Mononuclear cell (primary cell): ENCODE measurements around the gene TRMT44. TPM values are rescaled to one million over a fixed set of nuclear protein-coding genes. Genes with fewer than 3 reads are reported as not detected.

Experiments used
- H3K27me3 ChIP-seq: 2 replicates; pipeline ENCODE4 v1.6.0; 2011; ENCODE audit warnings: low read length, control low read depth; ENCODE audit not compliant: insufficient read depth
- H3K4me1 ChIP-seq: 2 replicates; pipeline ENCODE4 v1.5.1; 2011; ENCODE audit warnings: mild to moderate bottlenecking, low read length, control low read depth; ENCODE audit not compliant: insufficient read depth
- H3K4me3 ChIP-seq: 2 replicates; pipeline ENCODE4 v1.5.1; 2011; ENCODE audit warnings: mild to moderate bottlenecking, low read length, moderate library complexity
- H3K9me3 ChIP-seq: 2 replicates; pipeline ENCODE4 v1.5.1; 2011; ENCODE audit warnings: low read depth, mild to moderate bottlenecking, control low read depth, low read length
- total RNA-seq: library from RNA; depleted of rRNA; stranded (reverse); fragments of >200 nt; gene quantifications from one replicate; pipeline ENCODE4 v1.2.3, GENCODE V29; 2012

The TRMT44 gene
- total RNA-seq, 1 donor: 35.2 TPM

DNA sequence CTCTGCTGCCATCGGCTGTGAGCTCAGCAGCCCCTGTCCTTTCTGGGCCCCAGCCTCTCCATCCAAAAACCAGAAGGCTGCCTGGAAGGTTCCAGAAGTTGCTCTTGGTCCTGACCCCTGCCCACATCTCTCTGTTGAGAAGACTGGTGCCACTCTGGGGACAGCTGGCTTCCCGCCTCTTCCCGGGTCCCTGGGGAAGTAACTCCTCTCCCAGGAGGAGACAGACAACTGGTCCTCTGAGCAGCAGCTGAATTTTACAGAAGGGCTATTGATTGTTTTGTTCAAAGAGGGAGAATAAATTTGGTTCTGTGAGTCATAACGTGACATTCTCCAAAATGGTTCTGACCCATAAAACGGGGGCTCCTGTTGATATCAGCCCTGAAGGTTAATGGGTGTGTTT lies 61.2 kb downstream of the TRMT44 start:
- H3K27me3 ChIP-seq: no peaks in the 10 kb centered on the region
- H3K4me3 ChIP-seq: no peak overlapping the region
- no peaks in the 10 kb centered on the region for H3K4me1 ChIP-seq

DNA sequence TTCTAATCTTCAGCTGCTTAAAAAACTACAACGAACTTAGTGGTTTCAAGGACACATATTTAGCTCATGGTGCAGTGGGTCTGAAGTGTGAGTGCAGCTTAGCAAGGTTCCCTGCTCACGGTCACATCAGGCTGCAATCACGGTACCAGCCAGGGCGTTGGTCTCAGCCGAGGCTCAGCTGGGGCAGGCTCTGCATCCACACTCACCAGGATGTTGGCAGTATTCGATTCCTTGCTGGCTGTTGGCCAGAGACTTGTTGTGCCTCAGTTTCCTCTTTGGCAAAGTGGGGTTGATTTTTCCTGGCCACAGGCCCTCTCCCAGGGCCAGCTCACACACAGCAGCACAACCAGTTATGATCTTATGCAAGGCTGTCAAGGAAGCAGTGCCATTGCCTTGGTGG lies 61.8 kb downstream of the TRMT44 start:
- Histone ChIP-seq H3K9me3 (no peaks in the 10 kb centered on the region), H3K4me1 (no peaks in the 10 kb centered on the region), H3K4me3 (no peak overlapping the region), H3K27me3 (no peaks in the 10 kb centered on the region)

More for the DNA sequence above, 61.2 kb downstream of the TRMT44 start:
- H3K9me3 ChIP-seq: no peaks in the 10 kb centered on the region

DNA sequence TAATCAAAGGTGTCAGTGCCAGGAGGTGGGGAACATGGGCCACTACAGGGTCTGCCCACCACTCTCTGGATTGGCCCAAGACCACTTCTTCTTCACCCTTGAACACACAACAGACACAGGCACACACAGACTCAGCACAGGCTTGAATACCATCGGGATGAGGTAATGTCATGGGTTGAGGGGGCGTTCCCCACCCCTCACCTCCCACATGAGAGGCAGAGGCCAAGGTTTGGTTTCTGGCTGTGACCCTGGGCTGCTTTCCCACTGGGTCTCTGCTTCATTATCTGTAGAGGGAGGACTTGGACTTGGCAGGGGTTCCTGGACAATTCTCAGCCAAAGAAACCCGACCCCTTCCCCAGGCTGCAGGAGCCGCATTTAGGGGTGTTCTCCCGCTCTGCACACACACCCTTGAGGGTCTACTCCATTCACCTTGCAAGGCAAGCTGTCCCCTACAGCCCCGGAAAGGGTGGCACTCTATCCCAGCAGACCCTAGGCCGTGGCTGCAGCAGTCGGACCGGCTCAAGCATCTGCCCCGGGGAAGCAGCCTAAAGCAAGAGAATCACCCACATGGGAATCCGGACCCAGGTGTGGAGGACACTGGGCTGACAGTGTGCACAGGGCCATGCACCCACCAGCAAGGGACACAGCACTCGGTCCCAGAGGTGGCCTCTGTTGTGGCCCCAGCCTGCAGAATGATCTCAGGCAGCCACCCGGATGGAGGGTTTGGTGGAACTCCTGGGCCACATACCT lies 62.4 kb downstream of the TRMT44 start:
- Histone ChIP-seq H3K27me3 (no peaks in the 10 kb centered on the region), H3K4me1 (no peaks in the 10 kb centered on the region), H3K4me3 (no peak overlapping the region), H3K9me3 (no peaks in the 10 kb centered on the region)

DNA sequence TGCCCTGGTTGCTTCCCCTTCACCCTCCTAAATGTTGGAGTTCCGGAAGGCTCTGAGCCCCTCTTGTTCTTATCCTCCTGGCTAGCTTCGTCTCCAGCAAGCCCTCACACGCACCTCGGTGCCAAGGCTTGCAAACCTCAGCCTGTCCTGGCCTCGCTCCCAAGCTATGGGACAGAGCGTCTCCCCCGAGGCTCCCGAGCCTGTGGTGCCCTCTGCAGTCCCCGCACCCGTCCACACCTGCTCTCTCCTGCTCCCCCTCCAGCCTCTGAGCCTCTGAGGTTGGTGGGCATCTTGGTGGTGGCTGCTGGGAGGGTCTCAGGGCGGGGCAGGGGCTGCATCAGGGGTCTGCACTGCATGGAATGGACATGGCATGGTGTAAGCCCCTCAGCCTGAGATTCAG lies 63.2 kb downstream of the TRMT44 start:
- H3K27me3 ChIP-seq: no peaks in the 10 kb centered on the region
- H3K4me3 ChIP-seq: no peak overlapping the region
- H3K9me3 ChIP-seq: no peaks in the 10 kb centered on the region
- H3K4me1 ChIP-seq: no peaks in the 10 kb centered on the region

DNA sequence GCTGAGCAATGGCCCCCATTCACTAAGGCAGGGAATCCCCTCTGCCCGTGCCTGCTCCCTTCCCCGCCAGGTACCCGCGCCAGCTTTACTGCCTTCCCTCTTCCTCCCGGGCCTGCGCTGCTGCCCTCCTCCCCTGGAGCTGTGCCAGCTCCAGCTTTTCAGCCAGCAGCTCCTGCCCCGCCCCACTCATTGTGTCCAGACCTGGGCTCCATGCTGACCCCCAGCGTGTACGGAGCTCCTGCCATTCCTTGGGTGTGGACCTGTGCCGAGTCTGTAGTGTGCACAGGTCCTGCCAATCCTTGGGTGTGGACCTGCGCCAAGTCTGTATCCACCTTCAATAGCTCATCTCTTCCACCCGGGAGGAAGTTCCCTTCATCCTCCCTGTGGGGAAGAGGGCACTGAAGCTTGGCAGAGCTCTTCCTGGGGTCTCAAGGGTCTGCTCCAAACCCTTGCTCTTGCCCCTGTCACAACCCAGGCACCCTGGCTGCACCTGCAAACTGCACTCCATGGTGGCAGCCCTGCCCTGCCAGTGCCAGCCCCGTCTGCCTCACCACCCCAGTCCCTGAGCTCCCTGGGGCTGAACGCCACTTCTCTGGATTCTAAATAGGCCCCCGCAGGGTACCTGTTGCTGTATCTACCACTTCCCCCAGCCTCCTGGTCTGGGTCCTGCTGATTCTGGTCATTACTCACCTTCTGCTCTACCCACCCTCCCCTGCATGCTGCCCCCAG lies 63.9 kb downstream of the TRMT44 start:
- Histone ChIP-seq H3K4me3 (no peak overlapping the region), H3K9me3 (no peaks in the 10 kb centered on the region), H3K27me3 (no peaks in the 10 kb centered on the region), H3K4me1 (no peaks in the 10 kb centered on the region)

DNA sequence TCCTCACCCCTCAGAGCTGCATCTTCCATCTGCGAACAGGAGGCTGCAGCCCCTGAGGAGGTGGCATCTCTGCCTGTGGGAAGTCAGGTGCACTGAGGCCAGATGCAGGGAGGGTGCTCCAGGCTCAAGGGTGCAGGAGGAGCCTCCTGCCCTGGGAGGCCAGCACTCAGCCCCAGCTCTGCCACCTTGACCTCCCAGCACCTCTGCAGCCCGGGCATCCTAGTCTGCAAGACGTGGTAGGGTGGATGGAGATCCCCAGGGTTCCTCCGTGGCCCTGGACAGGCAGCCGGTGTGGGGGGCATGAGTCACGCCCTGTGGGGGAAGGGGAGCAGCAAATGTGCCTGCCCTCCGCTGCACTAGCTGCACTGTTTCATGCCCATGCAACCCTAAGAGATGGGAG lies 64.7 kb downstream of the TRMT44 start:
- no peaks in the 10 kb centered on the region for H3K4me1 ChIP-seq
- H3K27me3 ChIP-seq: no peaks in the 10 kb centered on the region
- H3K4me3 ChIP-seq: no peak overlapping the region
- no peaks in the 10 kb centered on the region for H3K9me3 ChIP-seq

DNA sequence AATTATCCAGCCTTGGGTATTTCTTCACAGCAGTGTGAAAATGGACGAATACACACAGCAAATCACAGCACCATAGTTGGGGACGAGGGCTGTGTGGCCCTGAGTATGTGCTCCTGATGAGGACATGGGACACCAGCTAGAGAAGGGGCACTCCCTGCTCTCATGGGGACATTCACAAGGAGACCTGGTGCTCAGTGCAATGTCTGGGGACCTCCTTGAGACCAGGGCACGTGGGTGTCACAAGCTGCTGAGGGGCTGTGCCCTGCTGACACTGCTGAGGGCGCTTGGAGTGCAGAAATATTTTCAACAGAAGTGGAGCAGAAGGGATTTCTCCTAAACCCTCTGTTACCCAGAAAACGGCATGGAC lies 65.4 kb downstream of the TRMT44 start:
- no peaks in the 10 kb centered on the region for H3K4me1 ChIP-seq

DNA sequence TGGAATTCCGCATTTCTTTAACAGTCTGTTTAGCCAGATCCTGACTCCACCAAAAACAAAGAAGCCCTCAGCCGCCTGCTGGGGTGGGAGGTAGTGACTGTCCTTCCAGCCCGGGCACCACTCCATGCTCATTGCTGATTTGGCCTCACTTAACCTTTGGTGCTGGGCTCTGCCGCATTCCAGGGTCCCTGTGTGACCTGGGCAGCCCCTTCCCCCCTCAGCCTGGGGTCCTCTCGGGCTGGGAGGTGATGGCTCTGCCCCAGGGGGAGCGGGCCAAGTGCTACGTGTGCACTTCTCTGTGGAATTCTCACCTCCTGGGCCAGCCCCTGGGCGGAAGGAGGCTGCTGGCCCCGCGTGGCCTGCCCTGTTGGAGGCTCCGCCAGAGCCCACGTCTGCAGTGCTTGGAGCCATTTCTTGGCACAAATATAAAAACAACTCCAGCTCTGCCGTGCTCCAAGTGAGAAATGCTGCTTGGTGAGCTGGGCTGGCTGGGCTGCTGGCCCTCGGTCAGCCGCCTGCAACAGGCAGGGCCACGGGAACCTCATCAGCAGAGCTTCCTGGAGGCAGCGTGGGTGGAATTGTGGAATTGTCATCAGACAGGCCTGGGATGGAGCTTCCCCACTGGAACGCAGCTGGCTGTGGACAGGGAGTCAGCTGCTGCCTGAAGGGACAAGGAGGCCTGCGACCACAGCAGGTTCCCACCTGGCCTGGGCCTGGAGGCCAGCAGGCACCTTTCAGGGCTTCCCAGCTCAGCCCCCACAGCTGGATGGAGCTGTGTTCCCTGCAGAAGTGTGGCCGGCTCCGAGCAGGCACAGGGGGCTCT lies 66.0 kb downstream of the TRMT44 start:
- Histone ChIP-seq H3K4me3 (no peak overlapping the region), H3K27me3 (no peaks in the 10 kb centered on the region), H3K4me1 (no peaks in the 10 kb centered on the region), H3K9me3 (no peaks in the 10 kb centered on the region)

More for the DNA sequence above, 65.4 kb downstream of the TRMT44 start:
- Histone ChIP-seq H3K4me3 (no peak overlapping the region), H3K27me3 (no peaks in the 10 kb centered on the region), H3K9me3 (no peaks in the 10 kb centered on the region)

DNA sequence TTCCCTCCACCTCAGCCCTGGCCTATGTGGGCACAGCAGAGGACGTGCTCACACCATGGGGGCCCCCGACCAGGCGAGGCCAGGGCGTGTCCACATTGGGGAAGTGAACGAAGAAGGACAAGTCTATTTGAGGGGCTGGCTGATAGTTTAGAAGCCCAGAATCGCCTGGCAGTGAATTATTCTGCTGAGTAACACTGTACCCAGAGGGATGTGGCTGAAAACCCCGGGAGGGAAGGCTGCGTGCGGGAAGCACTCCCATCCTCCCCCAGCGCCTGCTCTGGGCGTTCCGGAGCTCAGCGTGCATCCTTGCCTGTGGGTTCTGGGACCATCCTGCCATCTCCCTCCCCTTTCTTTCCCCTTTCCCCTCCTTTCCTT lies 66.6 kb downstream of the TRMT44 start:
- no peak overlapping the region for H3K4me3 ChIP-seq
- H3K4me1 ChIP-seq: no peaks in the 10 kb centered on the region
- H3K9me3 ChIP-seq: no peaks in the 10 kb centered on the region
- no peaks in the 10 kb centered on the region for H3K27me3 ChIP-seq

DNA sequence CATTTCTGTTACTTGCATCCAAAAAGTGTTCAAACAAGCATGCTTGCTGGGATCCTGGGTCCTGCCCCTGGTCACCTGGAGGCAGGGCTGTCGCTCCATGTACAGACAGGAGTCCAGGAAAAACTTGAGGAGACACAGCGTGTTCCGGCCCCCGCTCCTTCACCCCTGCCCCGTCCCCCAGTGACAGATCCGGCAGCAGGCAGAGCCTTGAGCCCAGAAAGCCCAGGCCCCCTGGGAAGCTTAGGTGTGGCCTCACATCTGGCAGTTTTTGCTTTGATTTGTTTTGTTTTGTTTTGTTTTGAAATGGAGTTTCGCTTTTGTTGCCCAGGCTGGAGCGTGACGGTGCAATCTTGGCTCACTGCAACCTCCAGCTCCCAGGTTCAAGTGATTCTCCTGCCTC lies 67.0 kb downstream of the TRMT44 start:
- Histone ChIP-seq H3K9me3 (no peaks in the 10 kb centered on the region), H3K27me3 (no peaks in the 10 kb centered on the region), H3K4me1 (no peaks in the 10 kb centered on the region), H3K4me3 (no peak overlapping the region)

DNA sequence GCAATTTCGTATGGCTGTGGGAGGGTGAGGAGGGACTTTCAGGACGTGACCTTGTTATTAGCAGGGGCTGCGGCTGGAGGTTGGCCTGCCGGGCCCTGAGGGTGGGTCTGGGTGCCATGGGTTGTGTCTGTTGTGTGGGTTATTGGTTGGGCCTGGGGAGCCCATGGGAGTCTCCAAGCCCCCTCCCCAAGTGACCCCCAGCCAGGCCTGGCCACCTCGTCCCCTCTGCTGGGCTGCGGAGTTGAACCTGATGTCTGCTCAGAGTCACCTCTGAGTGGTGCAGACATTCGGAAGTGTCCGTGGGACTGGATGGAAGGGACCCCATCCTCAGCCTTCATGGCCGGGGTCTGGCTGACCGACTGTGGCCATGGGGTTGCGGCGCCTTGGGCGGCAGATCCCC lies 67.7 kb downstream of the TRMT44 start:
- no peaks in the 10 kb centered on the region for H3K9me3 ChIP-seq
- H3K27me3 ChIP-seq: no peaks in the 10 kb centered on the region
- H3K4me3 ChIP-seq: no peak overlapping the region
- no peaks in the 10 kb centered on the region for H3K4me1 ChIP-seq

DNA sequence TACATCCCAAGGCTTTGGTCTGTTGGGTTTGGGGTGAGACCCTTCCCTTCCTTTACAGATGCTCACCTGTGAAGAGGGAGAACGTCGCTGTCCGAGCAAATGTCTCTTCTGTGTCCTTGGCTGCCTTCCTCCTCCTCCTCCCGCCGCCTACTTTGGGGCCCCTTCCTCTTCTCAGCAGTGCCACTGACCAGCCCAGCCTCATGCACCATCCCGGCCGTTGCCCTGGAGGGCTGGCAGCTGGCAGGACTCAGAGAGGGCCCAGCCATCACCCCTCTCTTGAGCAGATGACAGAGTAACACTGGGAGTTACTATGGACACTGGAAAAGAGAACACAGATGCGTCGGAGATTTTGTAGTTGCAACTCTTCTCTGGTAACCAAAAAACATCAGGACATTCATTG lies 68.2 kb downstream of the TRMT44 start:
- Histone ChIP-seq H3K4me3 (no peak overlapping the region), H3K4me1 (no peaks in the 10 kb centered on the region), H3K27me3 (no peaks in the 10 kb centered on the region), H3K9me3 (no peaks in the 10 kb centered on the region)

DNA sequence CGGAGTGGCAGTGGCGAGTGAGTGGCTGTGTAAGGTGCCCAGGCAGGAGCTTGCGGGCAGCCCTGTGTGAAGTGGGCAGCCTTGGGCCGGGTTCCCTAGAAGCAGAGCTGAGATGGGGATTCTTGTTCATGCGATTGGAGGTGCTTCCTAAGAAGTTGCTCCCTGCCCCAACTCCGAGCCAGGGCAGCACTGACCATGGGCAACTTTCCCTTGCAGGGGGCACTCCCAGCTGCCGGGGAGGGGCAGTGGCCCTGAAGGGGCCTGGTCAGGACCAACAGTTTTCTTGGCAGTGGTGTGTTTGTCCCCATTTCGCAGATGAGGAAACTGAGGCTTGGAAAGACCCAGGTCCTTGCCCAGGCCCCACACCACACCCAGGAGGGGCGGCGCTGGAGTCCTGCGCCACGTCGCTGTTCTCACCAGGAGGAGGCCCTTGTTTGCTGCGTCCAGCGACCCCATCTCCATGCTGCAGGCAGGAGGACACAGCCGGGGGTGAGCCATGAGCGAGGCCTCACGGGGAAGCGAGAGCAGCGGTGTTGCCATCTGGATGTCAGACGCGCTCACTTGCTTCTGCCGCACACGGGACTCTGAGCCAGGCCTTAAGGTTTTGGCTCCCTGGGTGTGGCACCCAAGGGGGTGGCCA lies 68.9 kb downstream of the TRMT44 start:
- Histone ChIP-seq H3K4me1 (no peaks in the 10 kb centered on the region), H3K9me3 (no peaks in the 10 kb centered on the region), H3K27me3 (no peaks in the 10 kb centered on the region), H3K4me3 (no peak overlapping the region)

DNA sequence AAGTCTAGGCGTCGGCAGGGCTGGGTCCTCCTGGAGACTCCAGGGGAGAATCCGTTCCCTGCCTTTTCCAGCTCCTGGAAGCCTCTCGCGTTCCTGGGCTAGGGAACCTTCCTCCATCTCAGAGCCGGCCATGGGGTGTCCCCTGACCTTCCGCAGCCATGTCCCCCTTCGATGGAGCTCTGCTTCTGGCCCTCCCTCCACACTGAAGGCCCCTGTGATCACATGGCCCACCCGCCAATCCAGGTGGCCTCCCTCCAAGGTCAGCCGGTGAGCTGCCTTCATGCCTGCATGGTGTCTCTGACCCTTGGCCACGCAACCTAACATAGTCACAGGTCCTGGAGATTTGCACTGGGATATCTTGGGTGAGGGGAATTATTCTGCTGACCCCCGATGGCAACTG lies 69.6 kb downstream of the TRMT44 start:
- H3K4me3 ChIP-seq: no peak overlapping the region
- H3K9me3 ChIP-seq: no peaks in the 10 kb centered on the region
- no peaks in the 10 kb centered on the region for H3K27me3 ChIP-seq
- H3K4me1 ChIP-seq: no peaks in the 10 kb centered on the region
